ENCODE measurements around the gene CRYBG1. TPM values are rescaled to one million over a fixed set of nuclear protein-coding genes. Genes with fewer than 3 reads are reported as not detected.

CRYBG1 gene
- total and polyA plus RNA-seq, 5 donors from 2014 or later, result 16.4 to 83.8 (median 19.6) TPM

GRCh38 chr6:106466211-106466610, 105.7 kb downstream of the CRYBG1 start:
- no peak overlapping the region for H3K4me3 ChIP-seq (ENCODE audit: low read depth, low read length)
- Mint-ChIP-seq H3K4me1 (no peaks in the 10 kb centered on the region), H3K4me3 (no peak overlapping the region), H3K9me3 (no peaks in the 10 kb centered on the region), H3K36me3 (no peaks in the 10 kb centered on the region), H3K27me3 (peaks cover 43% of the 10 kb centered on the region), H3K27ac (no peak overlapping the region)
- DNase-seq (no peak), ATAC-seq (ENCODE audit: low read depth in 2 of 2) (no peak)
- H3K27ac ChIP-seq (ENCODE audit: insufficient read depth, low read length, poor library complexity, severe bottlenecking), result no peak overlapping the region
- H3K27me3 ChIP-seq (ENCODE audit: control insufficient read depth, insufficient read depth, low read length), result peaks cover 9% of the 10 kb centered on the region
- no peaks in the 10 kb centered on the region for H3K36me3 ChIP-seq (ENCODE audit: control insufficient read depth, insufficient read depth, low read length)
- no peaks in the 10 kb centered on the region for H3K4me1 ChIP-seq (ENCODE audit: control insufficient read depth, insufficient read depth, low read length, poor library complexity, severe bottlenecking)
- H3K9me3 ChIP-seq (ENCODE audit: control insufficient read depth in 2 of 2, low read length in 2 of 2), result no peaks in the 10 kb centered on the region

- Histone ChIP-seq H3K4me1 (ENCODE audit: control insufficient read depth, insufficient read depth, low read length, poor library complexity, severe bottlenecking) (no peaks in the 10 kb centered on the region), H3K27me3 (ENCODE audit: control insufficient read depth, insufficient read depth, low read length) (peaks cover 9% of the 10 kb centered on the region), H3K27ac (ENCODE audit: insufficient read depth, low read length, poor library complexity, severe bottlenecking) (no peak overlapping the region), H3K36me3 (ENCODE audit: control insufficient read depth, insufficient read depth, low read length) (no peaks in the 10 kb centered on the region), H3K9me3 (ENCODE audit: control insufficient read depth in 2 of 2, low read length in 2 of 2) (no peaks in the 10 kb centered on the region), H3K4me3 (ENCODE audit: low read depth, low read length) (no peak overlapping the region)
- no peak overlapping the region for H3K4me3 Mint-ChIP-seq
- DNase-seq (no peak), ATAC-seq (ENCODE audit: low read depth in 2 of 2) (no peak)
- H3K27ac Mint-ChIP-seq, result no peak overlapping the region
- H3K9me3 Mint-ChIP-seq, result no peaks in the 10 kb centered on the region
- peaks cover 24% of the 10 kb centered on the region for H3K27me3 Mint-ChIP-seq
- no peaks in the 10 kb centered on the region for H3K4me1 Mint-ChIP-seq
- no peaks in the 10 kb centered on the region for H3K36me3 Mint-ChIP-seq
These were observed 108.4 kb downstream of the CRYBG1 start for GRCh38 chr6:106468935-106469334.

- peaks cover 23% of the 10 kb centered on the region for H3K27me3 Mint-ChIP-seq
- Histone ChIP-seq H3K4me3 (ENCODE audit: low read depth, low read length) (no peak overlapping the region), H3K27me3 (ENCODE audit: control insufficient read depth, insufficient read depth, low read length) (peaks cover 9% of the 10 kb centered on the region), H3K27ac (ENCODE audit: insufficient read depth, low read length, poor library complexity, severe bottlenecking) (no peak overlapping the region), H3K9me3 (ENCODE audit: control insufficient read depth in 2 of 2, low read length in 2 of 2) (no peaks in the 10 kb centered on the region), H3K4me1 (ENCODE audit: control insufficient read depth, insufficient read depth, low read length, poor library complexity, severe bottlenecking) (no peaks in the 10 kb centered on the region), H3K36me3 (ENCODE audit: control insufficient read depth, insufficient read depth, low read length) (no peaks in the 10 kb centered on the region)
- H3K36me3 Mint-ChIP-seq, result no peaks in the 10 kb centered on the region
- no peaks in the 10 kb centered on the region for H3K9me3 Mint-ChIP-seq
- no peaks in the 10 kb centered on the region for H3K4me1 Mint-ChIP-seq
- DNase-seq (no peak), ATAC-seq (ENCODE audit: low read depth in 2 of 2) (no peak)
- H3K27ac Mint-ChIP-seq, result no peak overlapping the region
- H3K4me3 Mint-ChIP-seq, result no peak overlapping the region
These were observed 109.4 kb downstream of the CRYBG1 start for GRCh38 chr6:106469882-106470281.

- peaks cover 23% of the 10 kb centered on the region for H3K27me3 Mint-ChIP-seq
- no peak overlapping the region for H3K4me3 ChIP-seq (ENCODE audit: low read depth, low read length)
- ATAC-seq (ENCODE audit: low read depth in 2 of 2), result no peak
These were observed 109.8 kb downstream of the CRYBG1 start for GRCh38 chr6:106470316-106470715.

GRCh38 chr6:106470811-106471210, 110.3 kb downstream of the CRYBG1 start:
- DNase-seq (no peak), ATAC-seq (ENCODE audit: low read depth in 2 of 2) (no peak)
- no peaks in the 10 kb centered on the region for H3K9me3 Mint-ChIP-seq
- no peak overlapping the region for H3K4me3 Mint-ChIP-seq
- Histone ChIP-seq H3K9me3 (ENCODE audit: control insufficient read depth in 2 of 2, low read length in 2 of 2) (no peaks in the 10 kb centered on the region), H3K4me1 (ENCODE audit: control insufficient read depth, insufficient read depth, low read length, poor library complexity, severe bottlenecking) (no peaks in the 10 kb centered on the region), H3K27me3 (ENCODE audit: control insufficient read depth, insufficient read depth, low read length) (peaks cover 9% of the 10 kb centered on the region), H3K36me3 (ENCODE audit: control insufficient read depth, insufficient read depth, low read length) (no peaks in the 10 kb centered on the region), H3K4me3 (ENCODE audit: low read depth, low read length) (no peak overlapping the region), H3K27ac (ENCODE audit: insufficient read depth, low read length, poor library complexity, severe bottlenecking) (no peak overlapping the region)
- H3K4me1 Mint-ChIP-seq, result no peaks in the 10 kb centered on the region
- H3K27me3 Mint-ChIP-seq, result peaks cover 20% of the 10 kb centered on the region
- no peaks in the 10 kb centered on the region for H3K36me3 Mint-ChIP-seq
- no peak overlapping the region for H3K27ac Mint-ChIP-seq

More at GRCh38 chr6:106470316-106470715, 109.8 kb downstream of the CRYBG1 start:
- Mint-ChIP-seq H3K36me3 (no peaks in the 10 kb centered on the region), H3K27ac (no peak overlapping the region), H3K4me1 (no peaks in the 10 kb centered on the region), H3K9me3 (no peaks in the 10 kb centered on the region), H3K4me3 (no peak overlapping the region)
- H3K27me3 ChIP-seq (ENCODE audit: control insufficient read depth, insufficient read depth, low read length), result peaks cover 9% of the 10 kb centered on the region
- H3K36me3 ChIP-seq (ENCODE audit: control insufficient read depth, insufficient read depth, low read length), result no peaks in the 10 kb centered on the region
- H3K4me1 ChIP-seq (ENCODE audit: control insufficient read depth, insufficient read depth, low read length, poor library complexity, severe bottlenecking), result no peaks in the 10 kb centered on the region
- no peak for DNase-seq
- no peak overlapping the region for H3K27ac ChIP-seq (ENCODE audit: insufficient read depth, low read length, poor library complexity, severe bottlenecking)
- no peaks in the 10 kb centered on the region for H3K9me3 ChIP-seq (ENCODE audit: control insufficient read depth in 2 of 2, low read length in 2 of 2)

GRCh38 chr6:106473812-106474211, 113.3 kb downstream of the CRYBG1 start:
- Mint-ChIP-seq H3K9me3 (no peaks in the 10 kb centered on the region), H3K27ac (no peak overlapping the region), H3K4me3 (no peak overlapping the region), H3K27me3 (peaks cover 6% of the 10 kb centered on the region), H3K36me3 (no peaks in the 10 kb centered on the region), H3K4me1 (peaks cover 0 to 8% (median 2%) of the 10 kb centered on the region in 4 donors)
- DNase-seq, result no peak
- Histone ChIP-seq H3K27me3 (ENCODE audit: control insufficient read depth, insufficient read depth, low read length) (no peaks in the 10 kb centered on the region), H3K27ac (ENCODE audit: insufficient read depth, low read length, poor library complexity, severe bottlenecking) (no peak overlapping the region), H3K36me3 (ENCODE audit: control insufficient read depth, insufficient read depth, low read length) (no peaks in the 10 kb centered on the region), H3K4me1 (ENCODE audit: control insufficient read depth, insufficient read depth, low read length, poor library complexity, severe bottlenecking) (no peaks in the 10 kb centered on the region), H3K4me3 (ENCODE audit: low read depth, low read length) (no peak overlapping the region), H3K9me3 (ENCODE audit: control insufficient read depth in 2 of 2, low read length in 2 of 2) (no peaks in the 10 kb centered on the region)
- no peak for ATAC-seq (ENCODE audit: low read depth in 2 of 2)

- no peak overlapping the region for H3K4me3 ChIP-seq (ENCODE audit: low read depth, low read length)
- H3K27ac ChIP-seq (ENCODE audit: insufficient read depth, low read length, poor library complexity, severe bottlenecking), result no peak overlapping the region
- H3K4me1 ChIP-seq (ENCODE audit: control insufficient read depth, insufficient read depth, low read length, poor library complexity, severe bottlenecking), result no peaks in the 10 kb centered on the region
- no peaks in the 10 kb centered on the region for H3K36me3 ChIP-seq (ENCODE audit: control insufficient read depth, insufficient read depth, low read length)
- H3K27me3 Mint-ChIP-seq, result peaks cover 3% of the 10 kb centered on the region
- no peaks in the 10 kb centered on the region for H3K9me3 Mint-ChIP-seq
- ATAC-seq (ENCODE audit: low read depth in 2 of 2) (no peak), DNase-seq (no peak)
- H3K9me3 ChIP-seq (ENCODE audit: control insufficient read depth in 2 of 2, low read length in 2 of 2), result no peaks in the 10 kb centered on the region
- H3K36me3 Mint-ChIP-seq, result no peaks in the 10 kb centered on the region
- no peak overlapping the region for H3K4me3 Mint-ChIP-seq
- H3K27ac Mint-ChIP-seq, result no peak overlapping the region
- H3K27me3 ChIP-seq (ENCODE audit: control insufficient read depth, insufficient read depth, low read length), result no peaks in the 10 kb centered on the region
- H3K4me1 Mint-ChIP-seq, result peaks cover 0 to 8% (median 2%) of the 10 kb centered on the region in 4 donors
These were observed 113.9 kb downstream of the CRYBG1 start for GRCh38 chr6:106474466-106474865.

GRCh38 chr6:106475284-106475683, 114.8 kb downstream of the CRYBG1 start:
- Histone ChIP-seq H3K9me3 (ENCODE audit: control insufficient read depth in 2 of 2, low read length in 2 of 2) (no peaks in the 10 kb centered on the region), H3K36me3 (ENCODE audit: control insufficient read depth, insufficient read depth, low read length) (no peaks in the 10 kb centered on the region), H3K27ac (ENCODE audit: insufficient read depth, low read length, poor library complexity, severe bottlenecking) (no peak overlapping the region), H3K4me1 (ENCODE audit: control insufficient read depth, insufficient read depth, low read length, poor library complexity, severe bottlenecking) (no peaks in the 10 kb centered on the region), H3K27me3 (ENCODE audit: control insufficient read depth, insufficient read depth, low read length) (no peaks in the 10 kb centered on the region), H3K4me3 (ENCODE audit: low read depth, low read length) (no peak overlapping the region)
- Mint-ChIP-seq H3K27ac (no peak overlapping the region), H3K27me3 (peaks cover 5% of the 10 kb centered on the region), H3K4me3 (no peak overlapping the region), H3K9me3 (no peaks in the 10 kb centered on the region), H3K4me1 (peaks cover 0 to 8% (median 2%) of the 10 kb centered on the region in 4 donors), H3K36me3 (no peaks in the 10 kb centered on the region)
- no peak for ATAC-seq (ENCODE audit: low read depth in 2 of 2)
- no peak for DNase-seq

Data from CD4-positive, CD25-positive, alpha-beta regulatory T cell (primary cell).